ENCODE measurements around the gene SPRR1B.
"Not testable (repeated sequence)": the region's sequence is repeated elsewhere in the genome, so short reads cannot be mapped to it uniquely, and the experiment has no call there.

- not testable (repeated sequence) for TF ChIP-seq OSR1 (CRISPR knock-in tag; IDR thresholded peaks at IDR 0.05); ZC3H10 (CRISPR knock-in tag; IDR thresholded peaks at IDR 0.05); ZFP30 (CRISPR knock-in tag; IDR thresholded peaks at IDR 0.05); TOX (CRISPR knock-in tag; IDR thresholded peaks at IDR 0.05; ENCODE audit: borderline replicate concordance); GLIS3 (CRISPR knock-in tag; IDR thresholded peaks at IDR 0.05); ZFP3 (CRISPR knock-in tag; IDR thresholded peaks at IDR 0.05); POU6F1 (CRISPR knock-in tag; IDR thresholded peaks at IDR 0.05; ENCODE audit: borderline replicate concordance, low read depth); ESRRG (CRISPR knock-in tag; IDR thresholded peaks at IDR 0.05); CSDC2 (CRISPR knock-in tag; IDR thresholded peaks at IDR 0.05); CREB5 (CRISPR knock-in tag; IDR thresholded peaks at IDR 0.05; ENCODE audit: low read depth); PPARA (CRISPR knock-in tag; IDR thresholded peaks at IDR 0.05; ENCODE audit: borderline replicate concordance); CSRNP3 (CRISPR knock-in tag; IDR thresholded peaks at IDR 0.05)
Measured at GRCh38 chr1:153011235-153011758, 19.7 kb upstream of the SPRR1B start.

Data from SK-N-SH treated with all-trans-retinoic acid at 6 μM for 48 hours (cell line).